ENCODE data around the gene FAM3A. TPM values are rescaled to one million over a fixed set of nuclear protein-coding genes. Genes with fewer than 3 reads are reported as not detected.
"Not testable (repeated sequence)": the region's sequence is repeated elsewhere in the genome, so short reads cannot be mapped to it uniquely, and the experiment has no call there.

FAM3A gene
- total and polyA plus RNA-seq, 7 experiments from 2014 or later, result 22.2 to 63.7 (median 43.0) TPM

GRCh38 chrX:154496591-154497137 lies 19.4 kb downstream of the FAM3A start:
- H3K4me1 Mint-ChIP-seq; CTCF ChIA-PET; H3K9me3 Mint-ChIP-seq; POLR2A ChIA-PET; DNase-seq; ATAC-seq; H3K27me3 Mint-ChIP-seq; H3K4me1 ChIP-seq (ENCODE audit: control insufficient read depth in 2 of 2, insufficient read depth in 2 of 2, low read length in 2 of 2); H3K4me3 Mint-ChIP-seq; H3K36me3 Mint-ChIP-seq; H3K36me3 ChIP-seq (ENCODE audit: control insufficient read depth in 2 of 3, insufficient read depth in 3 of 3, low read length in 3 of 3); H3K27ac ChIP-seq (ENCODE audit: low read depth, low read length); H3K4me3 ChIP-seq (ENCODE audit: low read length); H3K9me3 ChIP-seq (ENCODE audit: control insufficient read depth in 2 of 3, low read length in 3 of 3); H3K27me3 ChIP-seq (ENCODE audit: control insufficient read depth in 2 of 2, insufficient read depth in 2 of 2, low read length in 2 of 2): not testable (repeated sequence)
- H3K27ac Mint-ChIP-seq, result peak overlapping the region in 1 of 9 donors; percentile 63
- intact Hi-C loops (cut with micrococcal nuclease), result loop anchor here in 1 of 2 donors (10.0 kb wide), 1 partner anchor 572 kb away; the partner anchor contains the start of gene ARHGAP4

GRCh38 chrX:154495472-154495922 lies 20.5 kb downstream of the FAM3A start:
- CTCF ChIA-PET, result no interaction called here
- Mint-ChIP-seq H3K27ac (no peak overlapping the region), H3K4me3 (no peak overlapping the region), H3K27me3 (no peaks in the 10 kb centered on the region), H3K9me3 (no peaks in the 10 kb centered on the region), H3K4me1 (peaks cover 0 to 4% (median 0%) of the 10 kb centered on the region in 7 donors), H3K36me3 (no peaks in the 10 kb centered on the region)
- intact Hi-C loops (cut with micrococcal nuclease), result loop anchor here in 1 of 2 donors (10.0 kb wide), 1 partner anchor 571 kb away; the partner anchor contains the start of gene ARHGAP4
- Histone ChIP-seq H3K27ac (ENCODE audit: low read depth, low read length) (no peak overlapping the region), H3K4me1 (ENCODE audit: control insufficient read depth in 2 of 2, insufficient read depth in 2 of 2, low read length in 2 of 2) (no peaks in the 10 kb centered on the region), H3K27me3 (ENCODE audit: control insufficient read depth in 2 of 2, insufficient read depth in 2 of 2, low read length in 2 of 2) (no peaks in the 10 kb centered on the region), H3K9me3 (ENCODE audit: control insufficient read depth in 2 of 3, low read length in 3 of 3) (no peaks in the 10 kb centered on the region), H3K36me3 (ENCODE audit: control insufficient read depth in 2 of 3, insufficient read depth in 3 of 3, low read length in 3 of 3) (no peaks in the 10 kb centered on the region), H3K4me3 (ENCODE audit: low read length) (no peak overlapping the region)
- no peak for ATAC-seq
- POLR2A ChIA-PET, result interaction anchor here (0.7 kb wide), 1 partner anchor 21 kb away, joined by 3 read pairs; the partner anchor contains the start of gene FAM3A
- DNase-seq, result no peak

GRCh38 chrX:154494715-154495114 lies 21.3 kb downstream of the FAM3A start:
- Histone ChIP-seq H3K9me3 (ENCODE audit: control insufficient read depth in 2 of 3, low read length in 3 of 3) (no peaks in the 10 kb centered on the region), H3K27ac (ENCODE audit: low read depth, low read length) (no peak overlapping the region), H3K27me3 (ENCODE audit: control insufficient read depth in 2 of 2, insufficient read depth in 2 of 2, low read length in 2 of 2) (no peaks in the 10 kb centered on the region), H3K36me3 (ENCODE audit: control insufficient read depth in 2 of 3, insufficient read depth in 3 of 3, low read length in 3 of 3) (no peaks in the 10 kb centered on the region), H3K4me1 (ENCODE audit: control insufficient read depth in 2 of 2, insufficient read depth in 2 of 2, low read length in 2 of 2) (no peaks in the 10 kb centered on the region), H3K4me3 (ENCODE audit: low read length) (no peak overlapping the region)
- ChIA-PET POLR2A (no interaction called here), CTCF (no interaction called here)
- Mint-ChIP-seq H3K4me1 (peaks cover 0 to 5% (median 1%) of the 10 kb centered on the region in 7 donors), H3K27me3 (no peaks in the 10 kb centered on the region), H3K4me3 (no peak overlapping the region), H3K27ac (no peak overlapping the region), H3K9me3 (no peaks in the 10 kb centered on the region), H3K36me3 (no peaks in the 10 kb centered on the region)
- no peak for DNase-seq
- no peak for ATAC-seq
- intact Hi-C loops (cut with micrococcal nuclease), result loop anchor here in 1 of 2 donors (10.0 kb wide), 1 partner anchor 570 kb away; the partner anchor contains the start of gene ARHGAP4

- peak within 1 kb of the TSS; percentile 78 to 92 (median 88) for H3K4me3 Mint-ChIP-seq
- H3K36me3 Mint-ChIP-seq, result peaks cover 0 to 2% (median 0%) of the 10 kb centered on the region in 5 donors
- H3K27ac Mint-ChIP-seq, result peak within 1 kb of the TSS; percentile 81 to 96 (median 91)
- intact Hi-C loops (cut with micrococcal nuclease), result loop anchor here (1.0 to 10.0 kb wide), 8 partner anchors 11 to 566 kb away; partner anchors contain the start of genes FAM3A (in 2 of the 2), LAGE3 (in 2 of the 2), ARHGAP4 (in 1 of the 2) and GDI1 (in 1 of the 2)
- CTCF ChIA-PET, result interaction anchor here (0.6 to 2.2 kb wide), 5 partner anchors 28 to 160 kb away, joined by 3 to 6 read pairs (median 4); partner anchors contain the start of gene RPL10
- ATAC-seq (peak; percentile 93), DNase-seq (peak; percentile 70 to 87 (median 77))
- Histone ChIP-seq H3K4me1 (ENCODE audit: control insufficient read depth in 2 of 2, insufficient read depth in 2 of 2, low read length in 2 of 2) (peaks cover 0 to under 1% of the 10 kb centered on the region in 2 donors), H3K27me3 (ENCODE audit: control insufficient read depth in 2 of 2, insufficient read depth in 2 of 2, low read length in 2 of 2) (no peaks in the 10 kb centered on the region), H3K27ac (ENCODE audit: low read depth, low read length) (peak within 1 kb of the TSS; percentile 90), H3K4me3 (ENCODE audit: low read length) (peak within 1 kb of the TSS; percentile 74), H3K9me3 (ENCODE audit: control insufficient read depth in 2 of 3, low read length in 3 of 3) (no peaks in the 10 kb centered on the region), H3K36me3 (ENCODE audit: control insufficient read depth in 2 of 3, insufficient read depth in 3 of 3, low read length in 3 of 3) (no peaks in the 10 kb centered on the region)
- H3K9me3 Mint-ChIP-seq, result no peaks in the 10 kb centered on the region
- peaks cover 0 to 23% (median 17%) of the 10 kb centered on the region in 7 donors for H3K4me1 Mint-ChIP-seq
- POLR2A ChIA-PET, result interaction anchor here (0.7 to 7.0 kb wide), 19 partner anchors 11 to 1549 kb away, joined by 3 to 69 read pairs (median 7); partner anchors contain the start of genes ATP6AP1, FAM3A, FAM50A and G6PD
- H3K27me3 Mint-ChIP-seq, result no peaks in the 10 kb centered on the region
Measured at GRCh38 chrX:154490414-154491083, 25.5 kb downstream of the FAM3A start, which contains the start of gene SLC10A3. Gene SLC10A3 (minus strand): TSS chrX:154490629. CDS start chrX:154488940, 1,689 bp downstream.

- Histone ChIP-seq H3K9me3 (ENCODE audit: control insufficient read depth in 2 of 3, low read length in 3 of 3) (no peaks in the 10 kb centered on the region), H3K4me1 (ENCODE audit: control insufficient read depth in 2 of 2, insufficient read depth in 2 of 2, low read length in 2 of 2) (peaks cover 0 to 6% of the 10 kb centered on the region in 2 donors), H3K27me3 (ENCODE audit: control insufficient read depth in 2 of 2, insufficient read depth in 2 of 2, low read length in 2 of 2) (no peaks in the 10 kb centered on the region), H3K4me3 (ENCODE audit: low read length) (peak overlapping the region; percentile 74), H3K27ac (ENCODE audit: low read depth, low read length) (peak overlapping the region; percentile 90), H3K36me3 (ENCODE audit: control insufficient read depth in 2 of 3, insufficient read depth in 3 of 3, low read length in 3 of 3) (no peaks in the 10 kb centered on the region)
- intact Hi-C loops (cut with micrococcal nuclease), result loop anchor here (1.0 to 10.0 kb wide), 8 partner anchors 11 to 565 kb away; partner anchors contain the start of genes FAM3A (in 2 of the 2), LAGE3 (in 2 of the 2), ARHGAP4 (in 1 of the 2) and GDI1 (in 1 of the 2)
- peak; percentile 6 for ATAC-seq
- Mint-ChIP-seq H3K27me3 (no peaks in the 10 kb centered on the region), H3K27ac (peak overlapping the region; percentile 78 to 91 (median 83)), H3K4me3 (peak overlapping the region; percentile 78 to 92 (median 85)), H3K36me3 (peaks cover 0 to 2% (median 0%) of the 10 kb centered on the region in 5 donors), H3K4me1 (peaks cover 0 to 28% (median 17%) of the 10 kb centered on the region in 7 donors), H3K9me3 (no peaks in the 10 kb centered on the region)
- ChIA-PET POLR2A (interaction anchor here (0.6 to 7.0 kb wide), 22 partner anchors 10 to 1549 kb away, joined by 3 to 69 read pairs (median 6); partner anchors contain the start of genes ATP6AP1, DNASE1L1, FAM3A and FAM50A), CTCF (interaction anchor here (0.6 to 2.2 kb wide), 5 partner anchors 28 to 160 kb away, joined by 3 to 6 read pairs (median 4); partner anchors contain the start of gene RPL10)
- DNase-seq, result peak in 2 of 9 donors; percentile 20 to 33
Measured at GRCh38 chrX:154490021-154490413, 26.0 kb downstream of the FAM3A start.

GRCh38 chrX:154489182-154489581 lies 26.9 kb downstream of the FAM3A start:
- Mint-ChIP-seq H3K9me3 (no peaks in the 10 kb centered on the region), H3K27ac (peak overlapping the region in 7 of 9 donors; percentile 81 to 91 (median 83)), H3K4me3 (peak overlapping the region; percentile 78 to 92 (median 85)), H3K27me3 (no peaks in the 10 kb centered on the region), H3K36me3 (peaks cover 0 to 2% (median 0%) of the 10 kb centered on the region in 5 donors), H3K4me1 (peaks cover 0 to 28% (median 17%) of the 10 kb centered on the region in 7 donors)
- H3K4me1 ChIP-seq (ENCODE audit: control insufficient read depth in 2 of 2, insufficient read depth in 2 of 2, low read length in 2 of 2), result peaks cover 0 to 9% of the 10 kb centered on the region in 2 donors
- ChIA-PET CTCF (interaction anchor here (0.7 kb wide), 1 partner anchor 58 kb away, joined by 3 read pairs; no protein-coding TSS in a partner anchor), POLR2A (interaction anchor here (0.6 to 7.0 kb wide), 15 partner anchors 9 to 522 kb away, joined by 3 to 69 read pairs (median 8); partner anchors contain the start of genes ATP6AP1, DNASE1L1, FAM3A and G6PD)
- no peaks in the 10 kb centered on the region for H3K9me3 ChIP-seq (ENCODE audit: control insufficient read depth in 2 of 3, low read length in 3 of 3)
- H3K27me3 ChIP-seq (ENCODE audit: control insufficient read depth in 2 of 2, insufficient read depth in 2 of 2, low read length in 2 of 2), result no peaks in the 10 kb centered on the region
- DNase-seq (no peak), ATAC-seq (no peak)
- peak overlapping the region; percentile 74 for H3K4me3 ChIP-seq (ENCODE audit: low read length)
- intact Hi-C loops (cut with micrococcal nuclease), result no loop called here
- H3K36me3 ChIP-seq (ENCODE audit: control insufficient read depth in 2 of 3, insufficient read depth in 3 of 3, low read length in 3 of 3), result peaks cover 0 to 4% (median 4%) of the 10 kb centered on the region in 3 experiments
- H3K27ac ChIP-seq (ENCODE audit: low read depth, low read length), result peak overlapping the region; percentile 90

Data from naive thymus-derived CD4-positive, alpha-beta T cell (primary cell).